Activated CD8-positive, alpha-beta T cell treated with anti-CD3 and anti-CD28 coated beads for 36 hours (primary cell): ENCODE measurements around the gene FAM83C. TPM values are rescaled to one million over a fixed set of nuclear protein-coding genes. Genes with fewer than 3 reads are reported as not detected.
A peak's percentile ranks its signal among the peaks of the same experiment; 100 is the strongest.

Source experiments
- ATAC-seq: fragments of 200-7000 bp; cut with Tn5 transposase; one replicate; pipeline ENCODE4 v1.10.0; 2021; ENCODE audit warnings: mild to moderate bottlenecking, moderate library complexity
- CTCF ChIA-PET: fragments of 350-600 bp; sonication (Branson Sonifier 250); formaldehyde crosslinking; loops from one replicate; lab custom pipeline; 2021; ENCODE audit warnings: antibody characterized with exemption; lab: Charles Lee
- POLR2A ChIA-PET: fragments of 350-600 bp; sonication (Branson Sonifier 250); formaldehyde crosslinking; loops from one replicate; lab custom pipeline; 2021; ENCODE audit warnings: antibody characterized with exemption; lab: Charles Lee
- DNase-seq: peaks from one replicate; pipeline ENCODE4 v3.0.0-alpha.2; 2020
- H3K27ac Mint-ChIP-seq: one replicate; pipeline ENCODE4 v1.8.0; 2021; ENCODE audit warnings: mild to moderate bottlenecking, mixed read lengths
- H3K27me3 Mint-ChIP-seq: one replicate; pipeline ENCODE4 v1.8.0; 2021; ENCODE audit warnings: mixed read lengths
- H3K36me3 Mint-ChIP-seq: one replicate; pipeline ENCODE4 v1.8.0; 2021; ENCODE audit warnings: low read depth, mixed read lengths
- H3K4me1 Mint-ChIP-seq: one replicate; pipeline ENCODE4 v1.8.0; 2021; ENCODE audit warnings: low read depth, mixed read lengths
- H3K4me3 Mint-ChIP-seq: one replicate; pipeline ENCODE4 v1.8.0; 2021; ENCODE audit warnings: mild to moderate bottlenecking, moderate library complexity, mixed read lengths
- H3K9me3 Mint-ChIP-seq: one replicate; pipeline ENCODE4 v1.8.0; 2021; ENCODE audit warnings: mixed read lengths
- intact Hi-C: fragments of 100-400 bp; cut with micrococcal nuclease; formaldehyde crosslinking; loops from one replicate; pipeline ENCODE4 v1.10.0; 2022
- total RNA-seq, 2 experiments: library from RNA; stranded (reverse); gene quantifications; one replicate each; pipeline ENCODE4 v1.2.3, GENCODE V29; 2021
- TF ChIP-seq, protein P1 (sequence below): fragments of 200-600 bp; IDR thresholded peaks from one replicate; pipeline ENCODE4 v1.8.0; 2022; ENCODE audit warnings: antibody characterized with exemption, mild to moderate bottlenecking

FAM83C gene
- total RNA-seq, 2 experiments from 2014 or later, result not detected

DNA sequence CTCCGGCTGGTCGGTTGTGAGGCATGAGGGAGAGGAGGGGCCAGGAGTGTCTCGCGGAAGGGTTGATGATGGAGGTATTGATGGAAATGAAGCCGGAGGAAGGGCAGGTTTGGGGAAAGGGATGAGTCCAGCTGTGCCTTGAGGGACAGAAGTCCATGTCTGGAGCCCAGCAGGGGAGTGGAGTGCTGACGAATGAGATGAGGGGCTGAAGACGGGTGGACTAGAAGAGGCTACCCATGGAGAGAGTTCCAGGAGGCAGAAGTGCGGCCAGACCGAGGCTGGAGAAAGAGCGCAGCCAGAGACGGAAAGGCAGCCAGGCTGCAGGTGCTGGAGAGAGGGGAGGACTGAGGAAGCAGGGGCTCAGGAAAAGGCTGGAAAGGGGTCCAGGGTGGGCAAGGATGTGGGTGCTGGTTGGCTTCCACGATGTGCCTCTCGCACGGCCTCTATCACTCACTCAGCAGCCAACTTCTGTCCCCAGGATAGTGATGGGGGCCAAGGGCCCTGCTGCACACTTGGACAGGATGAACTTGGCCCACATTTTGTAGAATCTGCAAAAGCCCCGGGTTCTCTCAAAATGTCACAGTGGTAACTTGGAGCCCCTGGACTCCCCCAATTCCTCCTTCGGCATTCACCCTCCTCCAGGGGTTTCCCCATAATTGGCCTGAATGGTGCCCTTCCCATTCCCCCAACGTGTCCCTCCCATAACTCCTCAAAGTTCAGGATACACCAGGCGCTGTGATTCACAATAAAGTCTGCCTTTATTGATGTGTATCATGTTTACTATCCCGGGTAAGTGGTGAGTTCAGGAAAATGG, 7.0 kb downstream of the FAM83C start:
- intact Hi-C loops, result no loop called here
- DNase-seq, result no peak
- POLR2A ChIA-PET, result interaction anchor here (0.5 to 1.5 kb wide), 10 partner anchors 14 to 1180 kb away, joined by 3 to 7 read pairs (median 4); partner anchors contain the start of genes CEP250, CPNE1, NCOA6 and RBM12
- ATAC-seq, result no peak
- H3K4me1 Mint-ChIP-seq, result peaks cover 30% of the 10 kb centered on the region
- peaks cover 26% of the 10 kb centered on the region for H3K36me3 Mint-ChIP-seq
- CTCF ChIA-PET, result interaction anchor here (0.8 to 3.1 kb wide), 7 partner anchors 9 to 412 kb away, joined by 3 to 22 read pairs (median 4); partner anchors contain the start of gene EDEM2
- peak overlapping the region; percentile 85 for H3K4me3 Mint-ChIP-seq
- no peaks in the 10 kb centered on the region for H3K9me3 Mint-ChIP-seq
- no peaks in the 10 kb centered on the region for H3K27me3 Mint-ChIP-seq
- TF ChIP-seq, protein P1, sequence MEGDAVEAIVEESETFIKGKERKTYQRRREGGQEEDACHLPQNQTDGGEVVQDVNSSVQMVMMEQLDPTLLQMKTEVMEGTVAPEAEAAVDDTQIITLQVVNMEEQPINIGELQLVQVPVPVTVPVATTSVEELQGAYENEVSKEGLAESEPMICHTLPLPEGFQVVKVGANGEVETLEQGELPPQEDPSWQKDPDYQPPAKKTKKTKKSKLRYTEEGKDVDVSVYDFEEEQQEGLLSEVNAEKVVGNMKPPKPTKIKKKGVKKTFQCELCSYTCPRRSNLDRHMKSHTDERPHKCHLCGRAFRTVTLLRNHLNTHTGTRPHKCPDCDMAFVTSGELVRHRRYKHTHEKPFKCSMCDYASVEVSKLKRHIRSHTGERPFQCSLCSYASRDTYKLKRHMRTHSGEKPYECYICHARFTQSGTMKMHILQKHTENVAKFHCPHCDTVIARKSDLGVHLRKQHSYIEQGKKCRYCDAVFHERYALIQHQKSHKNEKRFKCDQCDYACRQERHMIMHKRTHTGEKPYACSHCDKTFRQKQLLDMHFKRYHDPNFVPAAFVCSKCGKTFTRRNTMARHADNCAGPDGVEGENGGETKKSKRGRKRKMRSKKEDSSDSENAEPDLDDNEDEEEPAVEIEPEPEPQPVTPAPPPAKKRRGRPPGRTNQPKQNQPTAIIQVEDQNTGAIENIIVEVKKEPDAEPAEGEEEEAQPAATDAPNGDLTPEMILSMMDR, result no peak
- peak overlapping the region; percentile 92 for H3K27ac Mint-ChIP-seq

GRCh38 chr20:35284267-35284991, 7.8 kb downstream of the FAM83C start, which contains the start of gene EIF6:
TSS of gene EIF6 (minus strand) at chr20:35284772. CDS start at chr20:35284487, 285 bp downstream.
- peaks cover 33% of the 10 kb centered on the region for H3K36me3 Mint-ChIP-seq

GRCh38 chr20:35283441-35284266, 8.6 kb downstream of the FAM83C start:
- Mint-ChIP-seq H3K4me1 (peaks cover 30% of the 10 kb centered on the region), H3K4me3 (peak overlapping the region; percentile 85), H3K36me3 (peaks cover 40% of the 10 kb centered on the region), H3K9me3 (no peaks in the 10 kb centered on the region), H3K27me3 (no peaks in the 10 kb centered on the region), H3K27ac (peak overlapping the region; percentile 92)
- ChIA-PET POLR2A (interaction anchor here (0.6 to 1.5 kb wide), 12 partner anchors 11 to 670 kb away, joined by 3 to 6 read pairs (median 3); partner anchors contain the start of genes CEP250, CPNE1, RBM12 and SCAND1), CTCF (interaction anchor here (0.9 to 3.1 kb wide), 9 partner anchors 15 to 410 kb away, joined by 3 to 22 read pairs (median 3); partner anchors contain the start of gene EDEM2)
- ATAC-seq (no peak), DNase-seq (peak; percentile 46)
- TF ChIP-seq, protein P1, result no peak
- intact Hi-C loops, result no loop called here

More at GRCh38 chr20:35284267-35284991, 7.8 kb downstream of the FAM83C start, which contains the start of gene EIF6:
- Mint-ChIP-seq H3K9me3 (no peaks in the 10 kb centered on the region), H3K27ac (peak within 1 kb of the TSS; percentile 92), H3K4me1 (peaks cover 30% of the 10 kb centered on the region), H3K4me3 (peak within 1 kb of the TSS; percentile 85), H3K27me3 (no peaks in the 10 kb centered on the region)
- POLR2A ChIA-PET, result interaction anchor here (0.5 to 1.5 kb wide), 16 partner anchors 10 to 1180 kb away, joined by 3 to 7 read pairs (median 4); partner anchors contain the start of genes CEP250, CPNE1, NCOA6 and RBM12
- intact Hi-C loops, result no loop called here
- TF ChIP-seq, protein P1, result no peak
- CTCF ChIA-PET, result interaction anchor here (0.8 to 3.1 kb wide), 9 partner anchors 8 to 411 kb away, joined by 3 to 22 read pairs (median 4); partner anchors contain the start of gene EDEM2
- DNase-seq (peak; percentile 88), ATAC-seq (peak; percentile 91)

DNA sequence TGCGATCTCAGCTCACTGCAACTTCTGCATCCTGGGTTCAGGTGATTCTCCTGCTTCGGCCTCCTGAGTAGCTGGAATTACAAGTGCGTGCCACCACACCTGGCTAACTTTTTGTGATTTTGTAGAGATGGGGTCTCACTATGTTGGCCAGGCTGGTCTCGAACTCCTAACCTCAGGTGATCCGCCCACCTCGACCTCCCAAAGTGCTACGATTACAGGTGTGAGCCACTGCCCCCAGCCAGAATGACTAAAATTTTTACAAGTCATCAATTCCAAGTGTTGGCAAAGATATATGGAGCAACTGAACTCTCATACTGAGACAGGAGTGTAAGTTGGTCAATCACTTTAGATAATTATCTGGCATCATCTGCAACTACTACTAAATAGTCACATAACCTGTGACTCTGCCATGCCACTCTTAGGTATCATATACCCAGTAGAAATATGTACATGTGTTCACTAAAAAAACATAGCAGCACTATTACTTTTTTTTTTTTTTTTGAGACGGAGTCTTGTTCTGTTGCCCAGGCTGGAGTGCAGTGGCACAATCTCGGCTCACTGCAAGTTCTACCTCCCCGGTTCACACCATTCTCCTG, 10.6 kb downstream of the FAM83C start:
- CTCF ChIA-PET, result interaction anchor here (1.1 kb wide), 1 partner anchor 157 kb away, joined by 4 read pairs; the partner anchor contains the start of gene GDF5
- H3K27me3 Mint-ChIP-seq, result no peaks in the 10 kb centered on the region

More for the DNA sequence above, 10.6 kb downstream of the FAM83C start:
- H3K36me3 Mint-ChIP-seq, result peaks cover 55% of the 10 kb centered on the region
- TF ChIP-seq, protein P1, result no peak
- ATAC-seq (no peak), DNase-seq (no peak)
- peaks cover 32% of the 10 kb centered on the region for H3K4me1 Mint-ChIP-seq
- H3K4me3 Mint-ChIP-seq, result no peak overlapping the region
- no peaks in the 10 kb centered on the region for H3K9me3 Mint-ChIP-seq
- no peak overlapping the region for H3K27ac Mint-ChIP-seq
- intact Hi-C loops, result no loop called here
- POLR2A ChIA-PET, result interaction anchor here (0.7 kb wide), 1 partner anchor 227 kb away, joined by 3 read pairs; no protein-coding TSS in a partner anchor
